DMS 273 (cell line): ENCODE measurements around the gene CRACR2A.

Experiments
- DNase-seq: peaks from one replicate; lab custom pipeline; 2025; ENCODE audit not compliant: unreplicated experiment; lab: John Stamatoyannopoulos, UW

Gene CRACR2A

GRCh38 chr12:3656946-3657622, 95.8 kb downstream of the CRACR2A start:
- DNase-seq: no peak

GRCh38 chr12:3655328-3655900, 97.5 kb downstream of the CRACR2A start:
- DNase-seq: peak; percentile 34

- no peak for DNase-seq
Measured at GRCh38 chr12:3651585-3652424, 101.1 kb downstream of the CRACR2A start.

GRCh38 chr12:3647504-3647903, 105.4 kb downstream of the CRACR2A start:
- no peak for DNase-seq

- no peak for DNase-seq
Measured at GRCh38 chr12:3646561-3647241, 106.2 kb downstream of the CRACR2A start.

GRCh38 chr12:3645091-3645490, 107.8 kb downstream of the CRACR2A start:
- no peak for DNase-seq

- DNase-seq: no peak
Measured at GRCh38 chr12:3644104-3644503, 108.8 kb downstream of the CRACR2A start.

GRCh38 chr12:3641428-3642018, 111.4 kb downstream of the CRACR2A start:
- DNase-seq: no peak

GRCh38 chr12:3636328-3636727, 116.6 kb downstream of the CRACR2A start:
- DNase-seq: no peak

GRCh38 chr12:3634348-3634747, 118.6 kb downstream of the CRACR2A start:
- DNase-seq: no peak

GRCh38 chr12:3633396-3633795, 119.5 kb downstream of the CRACR2A start:
- no peak for DNase-seq

GRCh38 chr12:3632754-3633153, 120.2 kb downstream of the CRACR2A start:
- DNase-seq: no peak

- no peak for DNase-seq
Measured at GRCh38 chr12:3632256-3632655, 120.7 kb downstream of the CRACR2A start.

- no peak for DNase-seq
Measured at GRCh38 chr12:3631759-3632158, 121.2 kb downstream of the CRACR2A start.

GRCh38 chr12:3631272-3631637, 121.7 kb downstream of the CRACR2A start:
- DNase-seq: no peak

GRCh38 chr12:3630621-3631271, 122.2 kb downstream of the CRACR2A start:
- no peak for DNase-seq

GRCh38 chr12:3630111-3630510, 122.8 kb downstream of the CRACR2A start:
- no peak for DNase-seq

- no peak for DNase-seq
Measured at GRCh38 chr12:3629057-3629830, 123.7 kb downstream of the CRACR2A start.

GRCh38 chr12:3628629-3629028, 124.3 kb downstream of the CRACR2A start:
- DNase-seq: no peak

- DNase-seq: no peak
Measured at GRCh38 chr12:3627336-3627735, 125.6 kb downstream of the CRACR2A start.
